HEK293T (cell line): ENCODE results near the gene ERCC8.
A peak's percentile ranks its signal among the peaks of the same experiment; 100 is the strongest.

Source experiments
- CTCF ChIA-PET: fragments of 350-600 bp; formaldehyde crosslinking; extraction: SDS; loops from one replicate; lab custom pipeline; 2021; ENCODE audit warnings: antibody characterized with exemption, inconsistent platforms; lab: Yijun Ruan, JAX
- POLR2A ChIA-PET: fragments of 350-600 bp; formaldehyde crosslinking; extraction: SDS; loops from one replicate; lab custom pipeline; 2020; ENCODE audit warnings: antibody characterized with exemption, inconsistent platforms; lab: Yijun Ruan, JAX
- DNase-seq: peaks from one replicate; pipeline ENCODE4 v3.0.0; 2012; ENCODE audit warnings: mixed read lengths; ENCODE audit errors: extremely low spot score
- ARNT ChIP-seq: fragments of 450-650 bp; IDR thresholded peaks from 2 replicates; pipeline ENCODE4 v1.6.1; 2017; ENCODE audit warnings: mild to moderate bottlenecking
- BHLHE40 ChIP-seq: fragments of 450-650 bp; IDR thresholded peaks from 2 replicates; pipeline ENCODE4 v1.6.1; 2016; ENCODE audit warnings: mild to moderate bottlenecking, moderate library complexity, borderline replicate concordance
- CTBP1 ChIP-seq: fragments of 450-650 bp; IDR thresholded peaks from 2 replicates; pipeline ENCODE4 v1.6.1; 2016; ENCODE audit warnings: borderline replicate concordance
- ELF4 ChIP-seq: fragments of 450-650 bp; IDR thresholded peaks from 2 replicates; pipeline ENCODE4 v1.6.1; 2017; ENCODE audit warnings: antibody characterized with exemption
- FOXA1 ChIP-seq: fragments of 450-650 bp; IDR thresholded peaks from 2 replicates; pipeline ENCODE4 v1.6.1; 2016; ENCODE audit warnings: mild to moderate bottlenecking
- FOXK2 ChIP-seq: fragments of 450-650 bp; IDR thresholded peaks from 2 replicates; pipeline ENCODE4 v1.6.1; 2016; ENCODE audit warnings: mild to moderate bottlenecking
- FOXM1 ChIP-seq: fragments of 450-650 bp; IDR thresholded peaks from 2 replicates; pipeline ENCODE4 v1.6.1; 2017; ENCODE audit warnings: mild to moderate bottlenecking, borderline replicate concordance
- HDGF ChIP-seq: fragments of 450-650 bp; IDR thresholded peaks from 2 replicates; pipeline ENCODE4 v1.6.1; 2017; ENCODE audit warnings: antibody characterized with exemption, borderline replicate concordance
- L3MBTL2 ChIP-seq: fragments of 450-650 bp; conservative IDR thresholded peaks from 2 replicates; pipeline ENCODE4 v1.6.1; 2016; ENCODE audit warnings: mild to moderate bottlenecking
- LEF1 ChIP-seq: fragments of 450-650 bp; IDR thresholded peaks from 2 replicates; pipeline ENCODE4 v1.6.1; 2017; ENCODE audit warnings: mild to moderate bottlenecking, borderline replicate concordance
- NFRKB ChIP-seq: fragments of 450-650 bp; IDR thresholded peaks from 2 replicates; pipeline ENCODE4 v1.6.1; 2016; ENCODE audit warnings: mild to moderate bottlenecking, moderate library complexity
- PKNOX1 ChIP-seq: fragments of 450-650 bp; IDR thresholded peaks from 2 replicates; pipeline ENCODE4 v1.6.1; 2016
- SP1 ChIP-seq: fragments of 450-650 bp; IDR thresholded peaks from 2 replicates; pipeline ENCODE4 v1.6.1; 2017
- SUZ12 ChIP-seq: fragments of 450-650 bp; IDR thresholded peaks from 2 replicates; pipeline ENCODE4 v1.6.1; 2016; ENCODE audit warnings: mild to moderate bottlenecking
- TARDBP ChIP-seq: fragments of 450-650 bp; IDR thresholded peaks from 2 replicates; pipeline ENCODE4 v1.6.1; 2016
- ZNF384 ChIP-seq: fragments of 450-650 bp; IDR thresholded peaks from 2 replicates; pipeline ENCODE4 v1.6.1; 2016

ERCC8 gene

GRCh38 chr5:60846298-60846697 is 98.6 kb downstream of the ERCC8 start:
- no peak for DNase-seq

GRCh38 chr5:60843936-60844905 is 100.6 kb downstream of the ERCC8 start, which contains the start of gene ELOVL7:
ELOVL7 (minus strand) TSS chr5:60844269; CDS start chr5:60787397, 56,872 bp downstream.
- TF ChIP-seq L3MBTL2 = no peak
- no peak for TF ChIP-seq SUZ12
- TF ChIP-seq FOXA1 = no peak
- TF ChIP-seq ELF4 = no peak
- TF ChIP-seq CTBP1 = no peak; the same call in 1 of the 2 replicates
- no peak for TF ChIP-seq LEF1
- TF ChIP-seq FOXK2 = no peak
- TF ChIP-seq TARDBP = no peak
- TF ChIP-seq FOXM1 = no peak
- TF ChIP-seq ARNT = no peak
- no peak for TF ChIP-seq ZNF384
- no peak for TF ChIP-seq PKNOX1
- TF ChIP-seq HDGF = no peak
- no peak for TF ChIP-seq BHLHE40
- no peak for TF ChIP-seq NFRKB
- TF ChIP-seq SP1 = no peak
- DNase-seq = peak; percentile 76
- ChIA-PET CTCF (interaction anchor here (0.7 to 1.9 kb wide), 2 partner anchors 89 to 145 kb away, joined by 3 to 4 read pairs; partner anchors contain the start of gene DEPDC1B), POLR2A (interaction anchor here (1.5 to 2.8 kb wide), 3 partner anchors 22 to 145 kb away, joined by 3 to 13 read pairs (median 6); partner anchors contain the start of genes DEPDC1B, ERCC8 and NDUFAF2)

More at GRCh38 chr5:60846298-60846697, 98.6 kb downstream of the ERCC8 start:
- TF ChIP-seq FOXM1 (no peak), ARNT (no peak), TARDBP (no peak), SUZ12 (no peak), ZNF384 (no peak), FOXK2 (no peak), SP1 (no peak), L3MBTL2 (no peak), CTBP1 (no peak), ELF4 (no peak), BHLHE40 (no peak), LEF1 (no peak), NFRKB (no peak), HDGF (no peak), PKNOX1 (no peak), FOXA1 (no peak)
- CTCF ChIA-PET = no interaction called here
- POLR2A ChIA-PET = no interaction called here

- no peak for TF ChIP-seq BHLHE40
- no peak for TF ChIP-seq TARDBP
- TF ChIP-seq NFRKB = no peak
- TF ChIP-seq ARNT = no peak
- no peak for TF ChIP-seq FOXM1
- TF ChIP-seq HDGF = no peak
- no peak for TF ChIP-seq PKNOX1
- no peak for TF ChIP-seq ZNF384
- TF ChIP-seq L3MBTL2 = no peak
- no peak for TF ChIP-seq FOXK2
- TF ChIP-seq FOXA1 = no peak
- no peak for TF ChIP-seq SUZ12
- TF ChIP-seq SP1 = no peak
- TF ChIP-seq LEF1 = no peak
- ChIA-PET CTCF (no interaction called here), POLR2A (interaction anchor here (1.5 to 2.8 kb wide), 3 partner anchors 22 to 144 kb away, joined by 3 to 13 read pairs (median 6); partner anchors contain the start of genes DEPDC1B, ERCC8 and NDUFAF2)
- peak; percentile 28 for DNase-seq
These were observed 101.4 kb downstream of the ERCC8 start for GRCh38 chr5:60843386-60843935.

GRCh38 chr5:60842871-60843385 is 101.9 kb downstream of the ERCC8 start:
- CTCF ChIA-PET = no interaction called here
- DNase-seq = peak; percentile 19
- TF ChIP-seq FOXA1 (no peak), SUZ12 (no peak), ZNF384 (no peak), ARNT (no peak), PKNOX1 (no peak), NFRKB (no peak), LEF1 (no peak), L3MBTL2 (no peak), FOXM1 (no peak), BHLHE40 (no peak), SP1 (no peak), HDGF (no peak), TARDBP (no peak), ELF4 (no peak), FOXK2 (no peak), CTBP1 (no peak)
- POLR2A ChIA-PET = interaction anchor here (1.5 to 2.8 kb wide), 2 partner anchors 103 to 143 kb away, joined by 6 to 13 read pairs; partner anchors contain the start of genes DEPDC1B, ERCC8 and NDUFAF2
